Activated CD8-positive, alpha-beta memory T cell treated with anti-CD3 and anti-CD28 coated beads for 24 hours (primary cell): Measurements from ENCODE around the gene CHL1.

Experiments
- DNase-seq: peaks from one replicate; pipeline ENCODE4 v3.0.0-alpha.2; 2020

CHL1 gene

GRCh38 chr3:228442-229182 lies 32.0 kb downstream of the CHL1 start:
- DNase-seq: no peak

GRCh38 chr3:229183-229661 lies 32.7 kb downstream of the CHL1 start:
- no peak for DNase-seq

- DNase-seq: no peak
These were observed 40.3 kb downstream of the CHL1 start for GRCh38 chr3:236881-237280.

GRCh38 chr3:242602-243355 lies 46.2 kb downstream of the CHL1 start:
- no peak for DNase-seq

- no peak for DNase-seq
These were observed 46.8 kb downstream of the CHL1 start for GRCh38 chr3:243356-243725.

GRCh38 chr3:244041-244440 lies 47.5 kb downstream of the CHL1 start:
- DNase-seq: no peak

GRCh38 chr3:247916-248315 lies 51.4 kb downstream of the CHL1 start:
- no peak for DNase-seq

- DNase-seq: no peak
These were observed 52.4 kb downstream of the CHL1 start for GRCh38 chr3:248864-249520.

GRCh38 chr3:249587-250262 lies 53.2 kb downstream of the CHL1 start:
- DNase-seq: no peak

- DNase-seq: no peak
These were observed 59.9 kb downstream of the CHL1 start for GRCh38 chr3:256501-256900.

- no peak for DNase-seq
These were observed 61.3 kb downstream of the CHL1 start for GRCh38 chr3:257826-258225.

GRCh38 chr3:260898-261297 lies 64.3 kb downstream of the CHL1 start:
- no peak for DNase-seq

GRCh38 chr3:263393-263792 lies 66.8 kb downstream of the CHL1 start:
- no peak for DNase-seq

GRCh38 chr3:264394-265156 lies 68.0 kb downstream of the CHL1 start:
- DNase-seq: no peak

GRCh38 chr3:267101-267500 lies 70.5 kb downstream of the CHL1 start:
- no peak for DNase-seq

GRCh38 chr3:270688-271087 lies 74.1 kb downstream of the CHL1 start:
- no peak for DNase-seq

GRCh38 chr3:274927-275326 lies 78.4 kb downstream of the CHL1 start:
- no peak for DNase-seq

- no peak for DNase-seq
These were observed 81.3 kb downstream of the CHL1 start for GRCh38 chr3:277873-278272.

GRCh38 chr3:278300-279064 lies 81.9 kb downstream of the CHL1 start:
- DNase-seq: no peak

- DNase-seq: no peak
These were observed 82.8 kb downstream of the CHL1 start for GRCh38 chr3:279325-279724.

GRCh38 chr3:280681-281080 lies 84.1 kb downstream of the CHL1 start:
- no peak for DNase-seq

- DNase-seq: no peak
These were observed 87.8 kb downstream of the CHL1 start for GRCh38 chr3:284322-284721.
